Karpas-422 (cell line): ENCODE data around the gene KLHL36. TPM values are rescaled to one million over a fixed set of nuclear protein-coding genes. Genes with fewer than 3 reads are reported as not detected.
A peak's percentile ranks its signal among the peaks of the same experiment; 100 is the strongest.

Experiments
- DNase-seq: peaks from one replicate; pipeline ENCODE4 v3.0.0-alpha.2; 2015
- H2AFZ ChIP-seq: fragments of 200-600 bp; sonication (generic); 2 replicates; pipeline ENCODE4 v1.6.1; 2014; ENCODE audit warnings: antibody characterized with exemption, low read length, mixed read lengths
- H3K27ac ChIP-seq: fragments of 200-600 bp; sonication (generic); 2 replicates; pipeline ENCODE4 v1.5.1; 2014; ENCODE audit warnings: mild to moderate bottlenecking, low read length, moderate library complexity
- H3K27me3 ChIP-seq: fragments of 200-600 bp; sonication (generic); 2 replicates; pipeline ENCODE4 v1.6.1; 2014; ENCODE audit warnings: low read length, mixed read lengths
- H3K36me3 ChIP-seq: fragments of 200-600 bp; sonication (generic); 2 replicates; pipeline ENCODE4 v1.6.1; 2014; ENCODE audit warnings: low read length, mixed read lengths; ENCODE audit not compliant: insufficient read depth
- H3K4me1 ChIP-seq: fragments of 200-600 bp; sonication (generic); 2 replicates; pipeline ENCODE4 v1.6.1; 2014; ENCODE audit warnings: mild to moderate bottlenecking, low read length, mixed read lengths
- H3K4me2 ChIP-seq: fragments of 200-600 bp; sonication (generic); 2 replicates; pipeline ENCODE4 v1.6.1; 2014; ENCODE audit warnings: low read length, low read depth, mild to moderate bottlenecking; ENCODE audit not compliant: poor library complexity, severe bottlenecking
- H3K4me3 ChIP-seq: fragments of 200-600 bp; sonication (generic); 2 replicates; pipeline ENCODE4 v1.5.1; 2014; ENCODE audit warnings: mild to moderate bottlenecking, antibody characterized with exemption, low read length, mixed read lengths
- H3K79me2 ChIP-seq: fragments of 200-600 bp; sonication (generic); 2 replicates; pipeline ENCODE4 v1.6.1; 2014; ENCODE audit warnings: mild to moderate bottlenecking, low read length, mixed read lengths
- H3K9ac ChIP-seq: fragments of 200-600 bp; sonication (generic); 2 replicates; pipeline ENCODE4 v1.6.0; 2014; ENCODE audit warnings: low read length
- H3K9me2 ChIP-seq: fragments of 200-600 bp; sonication (generic), shearing (Covaris generic); replicated peaks from 2 replicates; pipeline ENCODE4 v1.6.0; 2014; ENCODE audit warnings: mild to moderate bottlenecking, low read length, moderate library complexity; ENCODE audit not compliant: insufficient read depth
- H3K9me3 ChIP-seq: fragments of 300-700, 200-600 bp; sonication (generic); 2 replicates; pipeline ENCODE4 v1.6.1; 2014; ENCODE audit warnings: low read length, mixed read lengths
- H4K20me1 ChIP-seq: fragments of 200-600 bp; sonication (generic); 2 replicates; pipeline ENCODE4 v1.6.1; 2014; ENCODE audit warnings: mild to moderate bottlenecking, antibody characterized with exemption, low read length, low read depth; ENCODE audit not compliant: insufficient read depth
- total RNA-seq: library from RNA; depleted of rRNA; stranded (reverse); fragments of >200 nt; shearing (Covaris generic); gene quantifications from 2 replicates; pipeline ENCODE4 v1.2.3, GENCODE V29; 2014; ENCODE audit warnings: low replicate concordance

Gene KLHL36
- total RNA-seq, 1 experiment from 2014 or later, result 25.6 TPM

DNA sequence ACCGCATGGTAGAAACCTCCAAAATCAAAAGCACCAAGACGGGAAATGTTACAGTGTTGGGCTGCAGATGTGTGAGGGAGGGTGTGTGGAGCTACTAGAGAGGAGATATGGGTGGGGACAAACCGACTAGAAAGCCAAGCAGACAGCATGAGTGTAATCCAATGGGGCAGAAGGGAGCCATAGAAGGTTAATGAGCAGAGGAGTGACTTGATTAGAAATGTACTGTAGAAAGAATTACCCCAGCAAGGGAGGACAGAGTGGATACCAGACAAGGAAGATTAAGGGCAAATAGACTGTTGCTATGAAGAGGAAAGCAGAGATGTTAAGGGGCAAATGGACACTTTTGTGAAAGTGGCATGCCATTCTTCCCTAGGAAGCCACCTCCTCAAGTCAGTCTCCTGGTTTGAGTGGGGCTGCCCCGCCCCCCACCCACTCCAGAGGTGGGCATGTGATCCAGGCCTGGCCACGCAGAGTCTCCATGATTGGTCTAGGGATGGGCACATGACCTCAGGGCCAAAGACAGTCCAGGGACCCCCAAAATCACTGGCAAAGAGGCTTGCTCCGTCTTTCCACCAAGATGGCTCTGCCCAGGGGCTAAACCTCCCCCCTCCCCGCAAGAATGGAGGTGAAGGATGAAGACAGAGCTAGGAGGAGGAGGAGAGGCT, 34.8 kb upstream of the KLHL36 start:
- H3K4me2 ChIP-seq, result no peak overlapping the region
- H3K79me2 ChIP-seq, result peaks cover 85% of the 10 kb centered on the region
- H3K9me3 ChIP-seq, result no peaks in the 10 kb centered on the region
- H3K4me3 ChIP-seq, result no peak overlapping the region
- H4K20me1 ChIP-seq, result peaks cover 5% of the 10 kb centered on the region; the same call in 1 of the 2 replicates
- no peak for DNase-seq
- no peak overlapping the region for H2AFZ ChIP-seq
- H3K36me3 ChIP-seq, result peaks cover 42% of the 10 kb centered on the region
- no peak overlapping the region for H3K27ac ChIP-seq
- no peak overlapping the region for H3K9ac ChIP-seq
- no peaks in the 10 kb centered on the region for H3K27me3 ChIP-seq
- peaks cover 33% of the 10 kb centered on the region for H3K4me1 ChIP-seq
- no peaks in the 10 kb centered on the region for H3K9me2 ChIP-seq

DNA sequence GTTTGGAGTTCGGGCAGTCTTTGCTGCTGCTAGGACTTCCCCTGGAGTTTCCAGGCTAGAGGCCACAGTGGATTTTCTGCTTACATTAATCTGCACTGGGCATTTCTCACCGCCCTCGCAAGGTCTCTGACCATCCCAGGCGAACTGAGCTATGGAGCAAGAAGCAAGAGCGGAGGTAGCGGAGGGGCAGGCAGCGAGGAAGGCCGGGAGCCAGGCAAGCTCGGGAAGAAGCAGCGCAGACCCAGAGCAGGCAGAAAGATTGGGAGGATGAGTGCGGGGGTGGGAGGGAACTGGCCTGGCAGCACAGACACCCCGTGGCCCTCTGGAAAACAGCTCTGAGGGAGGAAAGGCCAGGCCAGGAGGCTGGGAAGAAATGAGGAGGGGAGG, 34.2 kb upstream of the KLHL36 start:
- Histone ChIP-seq H3K27ac (no peak overlapping the region), H2AFZ (no peak overlapping the region), H3K4me1 (peaks cover 33% of the 10 kb centered on the region), H3K9me2 (no peaks in the 10 kb centered on the region), H3K36me3 (peaks cover 42% of the 10 kb centered on the region), H3K4me2 (no peak overlapping the region), H3K9me3 (no peaks in the 10 kb centered on the region), H3K27me3 (no peaks in the 10 kb centered on the region), H3K79me2 (peaks cover 79% of the 10 kb centered on the region), H3K4me3 (no peak overlapping the region), H4K20me1 (peaks cover 5% of the 10 kb centered on the region; the same call in 1 of the 2 replicates), H3K9ac (no peak overlapping the region)
- no peak for DNase-seq

DNA sequence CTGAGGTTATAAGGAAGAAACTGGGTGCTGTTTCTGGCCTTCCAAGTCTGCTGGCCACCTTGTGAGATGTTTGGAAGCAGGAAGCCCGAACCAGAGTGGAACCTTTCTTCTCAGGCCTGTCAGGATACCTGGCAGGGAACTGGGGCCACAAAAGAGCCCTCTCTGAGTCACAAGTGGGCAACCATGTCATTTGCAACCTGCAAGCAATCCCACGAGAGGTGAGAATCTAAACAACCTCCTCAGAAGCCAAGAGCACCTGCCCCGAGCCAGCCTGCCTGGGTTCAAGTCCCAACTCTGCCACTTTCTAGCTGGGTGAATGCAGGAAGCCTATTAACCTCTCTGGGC, 33.7 kb upstream of the KLHL36 start:
- H3K36me3 ChIP-seq, result peaks cover 42% of the 10 kb centered on the region
- no peak overlapping the region for H3K4me2 ChIP-seq
- peaks cover 74% of the 10 kb centered on the region for H3K79me2 ChIP-seq
- H4K20me1 ChIP-seq, result peaks cover 5% of the 10 kb centered on the region; the same call in 1 of the 2 replicates
- H3K9me2 ChIP-seq, result no peaks in the 10 kb centered on the region
- H3K4me1 ChIP-seq, result peaks cover 34% of the 10 kb centered on the region
- H2AFZ ChIP-seq, result no peak overlapping the region
- H3K9ac ChIP-seq, result no peak overlapping the region
- DNase-seq, result no peak
- H3K27me3 ChIP-seq, result no peaks in the 10 kb centered on the region
- no peak overlapping the region for H3K4me3 ChIP-seq
- no peak overlapping the region for H3K27ac ChIP-seq
- H3K9me3 ChIP-seq, result no peaks in the 10 kb centered on the region

GRCh38 chr16:84614968-84615813, 33.1 kb upstream of the KLHL36 start:
- Histone ChIP-seq H3K36me3 (peaks cover 37% of the 10 kb centered on the region), H2AFZ (no peak overlapping the region), H3K9ac (no peak overlapping the region; the same call in 1 of the 2 replicates), H3K4me2 (no peak overlapping the region), H3K9me2 (no peaks in the 10 kb centered on the region), H3K79me2 (peaks cover 68% of the 10 kb centered on the region), H3K4me1 (peaks cover 33% of the 10 kb centered on the region), H3K4me3 (no peak overlapping the region), H3K27ac (peak overlapping the region; percentile 77; the same call in 1 of the 2 replicates), H3K9me3 (no peaks in the 10 kb centered on the region), H4K20me1 (peaks cover 5% of the 10 kb centered on the region; the same call in 1 of the 2 replicates), H3K27me3 (no peaks in the 10 kb centered on the region)
- DNase-seq, result no peak

DNA sequence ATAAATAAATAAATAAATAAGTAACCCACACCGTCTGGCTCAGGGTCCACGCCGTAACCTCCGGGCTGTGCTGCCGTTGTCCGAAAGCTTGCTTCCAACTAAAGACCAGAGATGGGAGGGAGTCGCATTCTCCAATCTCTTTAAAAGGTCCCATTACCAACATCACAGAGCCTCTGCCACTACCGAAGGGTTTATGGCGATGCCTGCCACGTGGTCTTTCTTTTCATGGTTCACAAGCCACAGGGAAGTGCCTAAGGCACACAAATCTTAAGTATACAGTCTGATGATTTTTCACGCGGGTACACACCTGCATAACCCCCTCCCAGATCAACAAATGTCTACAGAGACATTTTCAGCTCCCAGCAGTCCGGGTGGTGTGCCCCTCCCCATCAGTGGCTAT, 31.8 kb upstream of the KLHL36 start:
- Histone ChIP-seq H3K4me2 (peak overlapping the region; percentile 71), H2AFZ (no peak overlapping the region), H3K4me1 (peaks cover 29% of the 10 kb centered on the region), H3K4me3 (peak overlapping the region; percentile 86), H3K79me2 (peaks cover 55% of the 10 kb centered on the region), H3K27ac (peak overlapping the region; percentile 77), H3K27me3 (no peaks in the 10 kb centered on the region), H4K20me1 (peaks cover 5% of the 10 kb centered on the region; the same call in 1 of the 2 replicates), H3K36me3 (peaks cover 24% of the 10 kb centered on the region), H3K9me2 (no peaks in the 10 kb centered on the region), H3K9me3 (no peaks in the 10 kb centered on the region), H3K9ac (peak overlapping the region; percentile 86)
- DNase-seq, result peak; percentile 61

DNA sequence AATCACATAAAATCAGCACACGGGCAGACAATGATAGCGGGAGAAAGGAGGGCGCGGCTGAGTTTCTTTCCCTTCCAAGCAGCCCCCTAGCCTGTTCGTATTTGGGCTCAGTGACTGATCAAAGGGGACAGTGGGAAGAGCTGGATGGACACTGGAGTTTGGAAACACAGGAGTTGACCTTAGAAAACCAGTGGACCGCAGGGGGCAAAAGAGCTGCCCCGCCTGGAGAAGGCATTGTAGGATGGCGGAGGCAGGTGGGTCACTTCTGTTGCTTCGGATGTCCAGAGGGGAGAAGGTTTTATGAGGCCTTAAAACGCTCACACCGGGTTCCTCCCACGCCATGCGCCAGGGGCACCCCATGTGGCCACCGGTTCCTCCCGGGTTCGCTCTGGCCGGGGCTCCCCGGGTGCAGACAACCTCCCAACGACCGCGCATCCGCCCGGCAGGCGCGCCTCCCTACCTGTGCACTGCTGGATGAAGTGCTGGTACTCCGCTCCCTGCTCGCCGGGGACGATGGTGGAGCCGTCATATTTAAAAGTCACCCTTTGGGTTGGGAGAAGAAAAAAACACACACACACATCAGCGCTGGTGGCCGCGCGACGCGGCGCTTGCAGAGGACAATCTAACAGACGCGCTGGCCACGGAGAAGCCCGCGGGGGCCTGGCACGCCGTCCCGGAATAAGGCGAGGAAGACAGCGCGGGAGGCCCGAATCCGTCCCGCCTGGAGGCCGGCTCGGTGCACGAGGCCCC, 31.1 kb upstream of the KLHL36 start:
- Histone ChIP-seq H4K20me1 (peaks cover 5% of the 10 kb centered on the region; the same call in 1 of the 2 replicates), H3K4me2 (peak overlapping the region; percentile 71), H3K4me3 (peak overlapping the region; percentile 86), H3K36me3 (peaks cover 18% of the 10 kb centered on the region), H3K79me2 (peaks cover 48% of the 10 kb centered on the region), H3K9me2 (no peaks in the 10 kb centered on the region), H3K27ac (peak overlapping the region; percentile 77), H2AFZ (no peak overlapping the region), H3K4me1 (peaks cover 29% of the 10 kb centered on the region), H3K9ac (peak overlapping the region; percentile 86), H3K9me3 (no peaks in the 10 kb centered on the region), H3K27me3 (no peaks in the 10 kb centered on the region)
- peak; percentile 81 for DNase-seq

DNA sequence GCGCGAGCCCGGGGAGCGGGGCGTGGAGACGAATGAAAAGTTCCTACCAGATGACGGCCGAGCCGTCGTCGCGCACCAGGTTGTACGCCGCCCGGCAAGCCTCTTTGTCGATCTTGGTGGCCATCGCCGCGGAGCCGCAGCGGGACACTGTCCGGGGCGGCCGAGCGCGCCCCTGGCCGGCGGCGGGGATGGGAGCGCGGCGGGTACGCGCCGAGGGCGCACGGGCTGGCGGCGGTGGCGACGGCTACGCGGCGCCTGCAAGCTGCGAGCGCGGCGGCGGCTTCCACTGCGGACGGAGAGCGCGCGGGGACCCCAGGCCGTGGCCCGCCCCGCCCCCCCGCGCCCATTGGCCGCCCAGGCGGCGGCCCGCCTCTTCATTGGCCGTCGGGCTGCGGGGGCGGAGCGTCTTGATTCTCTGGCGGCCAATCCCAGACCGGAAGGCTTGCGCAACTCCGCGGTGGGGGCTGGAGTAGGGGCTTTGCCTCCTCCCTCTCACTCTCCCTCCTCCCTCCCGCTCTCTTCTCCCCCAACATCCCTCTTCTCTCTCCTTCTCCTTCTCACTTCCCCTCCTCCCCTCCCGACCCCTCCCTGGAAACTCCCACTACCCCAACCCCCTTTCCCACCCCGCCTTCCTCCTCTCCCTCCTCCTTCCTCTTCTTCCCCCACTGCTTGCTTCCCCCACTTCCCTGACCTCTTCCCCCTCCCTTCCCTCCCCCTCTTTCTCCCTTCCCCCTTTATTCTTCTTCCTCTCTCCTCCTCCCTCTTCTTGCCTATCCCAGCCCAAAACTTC, 30.3 kb upstream of the KLHL36 start, which contains the start of gene COTL1:
TSS of gene COTL1 (minus strand) at position 288 of the 790 bp plus-strand sequence. CDS start at position 124, 164 bp downstream.
- DNase-seq, result peak; percentile 98
- Histone ChIP-seq H4K20me1 (peaks cover 5% of the 10 kb centered on the region; the same call in 1 of the 2 replicates), H3K9ac (peak within 1 kb of the TSS; percentile 86), H3K4me1 (peaks cover 29% of the 10 kb centered on the region), H2AFZ (no peak within 1 kb of the TSS), H3K27ac (peak within 1 kb of the TSS; percentile 77), H3K4me3 (peak within 1 kb of the TSS; percentile 86), H3K9me2 (no peaks in the 10 kb centered on the region), H3K27me3 (no peaks in the 10 kb centered on the region), H3K9me3 (no peaks in the 10 kb centered on the region), H3K79me2 (peaks cover 47% of the 10 kb centered on the region), H3K36me3 (peaks cover 14% of the 10 kb centered on the region), H3K4me2 (peak within 1 kb of the TSS; percentile 71)
